ENCODE results near the gene CFAP65. TPM values are rescaled to one million over a fixed set of nuclear protein-coding genes. Genes with fewer than 3 reads are reported as not detected.

The CFAP65 gene
- total RNA-seq, 2 experiments from 2014 or later = not detected

DNA sequence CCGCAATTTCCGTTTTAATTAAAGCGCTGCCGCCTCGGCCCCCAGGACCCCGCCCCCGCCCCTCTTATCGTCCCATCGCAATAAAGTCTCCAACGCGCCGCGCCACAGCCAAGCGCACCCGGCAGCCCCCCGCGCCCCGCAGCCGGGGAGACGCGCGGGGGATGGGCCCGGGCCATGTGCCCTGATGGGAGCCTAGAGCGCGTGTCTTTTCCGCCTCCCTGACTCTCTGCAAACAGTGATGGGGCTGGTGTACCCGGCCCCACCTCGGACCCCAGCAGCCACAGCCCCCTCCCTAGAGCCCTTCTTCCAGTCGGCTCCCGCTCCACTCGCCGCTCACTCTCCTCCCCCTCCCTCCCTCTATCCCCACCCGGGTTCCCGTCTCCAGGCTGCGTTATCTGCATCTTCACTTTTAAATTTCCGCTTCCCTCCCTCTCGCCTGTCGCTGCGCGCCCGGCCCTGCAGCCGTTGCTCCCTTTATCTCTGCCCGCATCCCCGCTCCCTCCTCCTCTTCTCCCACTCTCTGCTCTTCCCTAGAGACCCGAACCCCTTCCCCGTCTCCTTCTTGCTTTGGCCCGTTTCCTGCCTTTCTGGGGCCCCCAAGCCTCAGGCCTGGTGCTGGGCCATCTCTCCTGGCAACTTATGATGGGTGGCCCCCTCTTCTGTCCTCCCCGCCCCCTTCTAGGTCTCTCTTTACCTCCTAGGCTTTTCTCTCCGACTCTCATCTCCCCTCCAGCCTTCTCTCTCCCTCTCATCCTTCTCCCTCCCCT is 55.8 kb downstream of the CFAP65 start:
- ChIA-PET CTCF (interaction anchor here (1.2 to 5.7 kb wide), 2 partner anchors 11 to 88 kb away, joined by 3 to 76 read pairs; partner anchors contain the start of gene CRYBA2), POLR2A (no interaction called here)

GRCh38 chr2:218985021-218985324 is 56.3 kb downstream of the CFAP65 start, which contains the start of gene FEV:
Gene FEV, minus strand, starts transcription at chr2:218985184. Its CDS starts 109 bp downstream, at chr2:218985075.
- CTCF ChIA-PET = interaction anchor here (1.2 to 5.7 kb wide), 2 partner anchors 11 to 87 kb away, joined by 3 to 76 read pairs; partner anchors contain the start of gene CRYBA2
- POLR2A ChIA-PET = no interaction called here

GRCh38 chr2:218984239-218985020 is 56.9 kb downstream of the CFAP65 start:
- POLR2A ChIA-PET = no interaction called here
- CTCF ChIA-PET = interaction anchor here (1.2 to 5.7 kb wide), 2 partner anchors 12 to 87 kb away, joined by 3 to 76 read pairs; partner anchors contain the start of gene CRYBA2

DNA sequence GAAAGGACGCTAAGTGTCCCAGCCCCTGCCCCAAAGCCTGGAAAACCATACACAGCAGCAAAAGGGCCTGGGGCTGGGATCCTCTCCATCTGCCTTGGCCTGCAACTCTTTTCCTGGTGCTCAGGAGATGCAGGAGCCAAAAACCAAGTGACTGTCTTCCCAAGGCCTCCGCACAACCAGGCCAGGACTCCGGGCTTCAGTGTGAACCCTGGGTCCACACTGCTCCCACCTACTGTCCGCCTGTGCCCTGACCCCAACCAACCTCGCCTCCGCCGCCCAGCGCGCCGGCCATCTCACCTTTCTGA is 57.4 kb downstream of the CFAP65 start:
- POLR2A ChIA-PET = no interaction called here
- CTCF ChIA-PET = interaction anchor here (1.2 to 5.7 kb wide), 2 partner anchors 12 to 86 kb away, joined by 3 to 76 read pairs; partner anchors contain the start of gene CRYBA2

- ChIA-PET CTCF (interaction anchor here (5.7 kb wide), 1 partner anchor 13 kb away, joined by 76 read pairs; the partner anchor contains the start of gene CRYBA2), POLR2A (no interaction called here)
These were observed 57.9 kb downstream of the CFAP65 start for GRCh38 chr2:218983263-218983933.

GRCh38 chr2:218982586-218983262 is 58.6 kb downstream of the CFAP65 start:
- POLR2A ChIA-PET = no interaction called here
- CTCF ChIA-PET = interaction anchor here (0.8 to 5.7 kb wide), 5 partner anchors 13 to 171 kb away, joined by 3 to 76 read pairs (median 5); partner anchors contain the start of gene CRYBA2

GRCh38 chr2:218981881-218982585 is 59.3 kb downstream of the CFAP65 start:
- ChIA-PET POLR2A (no interaction called here), CTCF (interaction anchor here (0.8 to 5.7 kb wide), 13 partner anchors 8 to 171 kb away, joined by 3 to 76 read pairs (median 3); partner anchors contain the start of gene CRYBA2)

- POLR2A ChIA-PET = interaction anchor here (0.5 kb wide), 1 partner anchor 86 kb away, joined by 3 read pairs; no protein-coding TSS in a partner anchor
- CTCF ChIA-PET = interaction anchor here (0.8 to 5.7 kb wide), 14 partner anchors 8 to 172 kb away, joined by 3 to 76 read pairs (median 4); partner anchors contain the start of gene CRYBA2
These were observed 59.9 kb downstream of the CFAP65 start for GRCh38 chr2:218981390-218981880.

DNA sequence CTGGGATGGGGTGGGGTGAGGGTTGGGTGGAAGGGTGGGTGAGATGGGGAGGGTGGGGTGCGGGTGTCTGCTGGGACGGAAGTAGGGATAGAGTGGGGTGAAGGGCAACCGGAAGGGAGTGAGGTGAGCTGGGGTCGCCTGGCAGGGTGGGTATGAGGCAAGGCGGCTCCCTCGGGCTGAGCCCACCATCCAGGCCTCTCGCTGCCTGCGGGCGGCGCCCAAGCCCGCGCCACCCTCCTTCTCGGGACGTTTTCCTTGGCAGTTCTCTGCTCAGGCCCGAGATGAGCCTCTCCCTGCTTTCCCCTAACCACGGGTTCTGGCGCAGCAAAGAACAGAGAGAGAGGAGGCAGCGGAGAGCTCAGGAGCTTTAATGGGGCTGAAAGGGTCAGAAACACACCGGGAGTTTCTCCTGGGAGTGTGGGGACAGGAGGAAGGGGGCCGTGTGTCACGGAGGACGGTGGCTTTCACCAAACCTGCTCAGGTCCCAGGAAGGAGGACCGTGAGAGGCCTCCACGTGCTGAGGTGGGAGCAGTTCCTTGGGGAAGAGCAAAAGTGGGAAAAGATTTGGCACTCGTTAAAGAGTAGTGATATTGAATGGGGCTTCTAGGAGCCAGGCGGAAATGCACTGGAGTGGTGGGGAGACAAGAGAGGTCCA is 60.5 kb downstream of the CFAP65 start:
- CTCF ChIA-PET = interaction anchor here (0.5 to 5.7 kb wide), 41 partner anchors 8 to 625 kb away, joined by 3 to 76 read pairs (median 4); partner anchors contain the start of genes CATIP, CFAP65 and CRYBA2
- POLR2A ChIA-PET = interaction anchor here (0.5 kb wide), 1 partner anchor 85 kb away, joined by 3 read pairs; no protein-coding TSS in a partner anchor

GRCh38 chr2:218979846-218980734 is 61.2 kb downstream of the CFAP65 start:
- ChIA-PET POLR2A (no interaction called here), CTCF (interaction anchor here (0.6 to 5.7 kb wide), 44 partner anchors 8 to 624 kb away, joined by 3 to 76 read pairs (median 4); partner anchors contain the start of genes CATIP, CFAP65, CRYBA2 and TUBA4B)

GRCh38 chr2:218975060-218975777 is 66.1 kb downstream of the CFAP65 start:
- ChIA-PET POLR2A (no interaction called here), CTCF (interaction anchor here (0.7 to 1.5 kb wide), 3 partner anchors 83 to 128 kb away, joined by 3 to 5 read pairs (median 4); no protein-coding TSS in a partner anchor)

GRCh38 chr2:218970894-218971293 is 70.4 kb downstream of the CFAP65 start:
- POLR2A ChIA-PET = no interaction called here
- CTCF ChIA-PET = interaction anchor here (0.6 to 1.6 kb wide), 3 partner anchors 9 to 703 kb away, joined by 3 to 4 read pairs (median 3); no protein-coding TSS in a partner anchor

- ChIA-PET POLR2A (no interaction called here), CTCF (interaction anchor here (0.6 to 1.5 kb wide), 3 partner anchors 16 to 186 kb away, joined by 3 to 5 read pairs (median 4); no protein-coding TSS in a partner anchor)
These were observed 77.1 kb downstream of the CFAP65 start for GRCh38 chr2:218964041-218964771.

- POLR2A ChIA-PET = no interaction called here
- CTCF ChIA-PET = interaction anchor here (0.6 to 1.0 kb wide), 2 partner anchors 16 to 187 kb away, joined by 3 to 5 read pairs; no protein-coding TSS in a partner anchor
These were observed 77.7 kb downstream of the CFAP65 start for GRCh38 chr2:218963601-218964000.

All from activated CD8-positive, alpha-beta memory T cell treated with anti-CD3 and anti-CD28 coated beads for 36 hours (primary cell).